H9 (cell line): ENCODE data around the gene KCNMA1. TPM values are rescaled to one million over a fixed set of nuclear protein-coding genes. Genes with fewer than 3 reads are reported as not detected.

ENCODE experiments used
- DNase-seq: peaks from one replicate; pipeline ENCODE4 v3.0.0-alpha.2; 2017
- H2AFZ ChIP-seq: one replicate; pipeline ENCODE4 v1.6.1; 2013; ENCODE audit warnings: mild to moderate bottlenecking, low read length, control low read depth, moderate library complexity
- H2AK5ac ChIP-seq: 2 replicates; pipeline ENCODE4 v1.6.1; 2013; ENCODE audit warnings: low read length, control low read depth, mixed read lengths; ENCODE audit not compliant: insufficient read length
- H2BK120ac ChIP-seq: one replicate; pipeline ENCODE4 v1.6.1; 2013; ENCODE audit warnings: low read depth, mild to moderate bottlenecking, low read length, control low read depth, inconsistent platforms; ENCODE audit not compliant: poor library complexity, severe bottlenecking
- H2BK12ac ChIP-seq: 2 replicates; pipeline ENCODE4 v1.6.1; 2013; ENCODE audit warnings: low read length, control low read depth, mixed read lengths, low read depth; ENCODE audit not compliant: insufficient read length
- H2BK15ac ChIP-seq: 2 replicates; pipeline ENCODE4 v1.6.1; 2013; ENCODE audit warnings: low read depth, low read length, control low read depth
- H2BK20ac ChIP-seq: one replicate; pipeline ENCODE4 v1.6.1; 2013; ENCODE audit warnings: low read depth, mild to moderate bottlenecking, low read length, control low read depth, inconsistent platforms; ENCODE audit not compliant: poor library complexity, severe bottlenecking
- H2BK5ac ChIP-seq: 2 replicates; pipeline ENCODE4 v1.6.1; 2013; ENCODE audit warnings: low read length, control low read depth, mixed read lengths; ENCODE audit not compliant: insufficient read length
- H3K14ac ChIP-seq: 2 replicates; pipeline ENCODE4 v1.6.1; 2013; ENCODE audit warnings: low read length, control low read depth; ENCODE audit not compliant: insufficient read depth
- H3K18ac ChIP-seq: 2 replicates; pipeline ENCODE4 v1.6.1; 2013; ENCODE audit warnings: low read depth, mild to moderate bottlenecking, mixed read lengths, low read length, control low read depth; ENCODE audit not compliant: insufficient read length
- H3K23ac ChIP-seq: 2 replicates; pipeline ENCODE4 v1.6.1; 2013; ENCODE audit warnings: low read length, control low read depth, mixed read lengths, low read depth; ENCODE audit not compliant: insufficient read length
- H3K23me2 ChIP-seq: 2 replicates; pipeline ENCODE4 v1.6.1; 2013; ENCODE audit warnings: low read depth, mild to moderate bottlenecking, mixed read lengths, low read length, control low read depth; ENCODE audit not compliant: insufficient read length, poor library complexity, severe bottlenecking
- H3K27ac ChIP-seq: 2 replicates; pipeline ENCODE4 v1.5.1; 2013; ENCODE audit warnings: low read length, control low read depth, mixed read lengths, low read depth; ENCODE audit not compliant: insufficient read length
- H3K27me3 ChIP-seq: 2 replicates; pipeline ENCODE4 v1.6.1; 2013; ENCODE audit warnings: low read length, control low read depth, inconsistent platforms; ENCODE audit not compliant: insufficient read depth
- H3K4ac ChIP-seq: 2 replicates; pipeline ENCODE4 v1.6.1; 2013; ENCODE audit warnings: low read depth, mild to moderate bottlenecking, control low read depth, inconsistent platforms, low read length, moderate library complexity
- H3K4me1 ChIP-seq: 2 replicates; pipeline ENCODE4 v1.6.1; 2013; ENCODE audit warnings: low read length, control low read depth, inconsistent platforms; ENCODE audit not compliant: insufficient read depth
- H3K4me2 ChIP-seq: 2 replicates; pipeline ENCODE4 v1.6.1; 2013; ENCODE audit warnings: low read length, control low read depth, mixed read lengths; ENCODE audit not compliant: insufficient read length, insufficient read depth
- H3K56ac ChIP-seq: 2 replicates; pipeline ENCODE4 v1.6.1; 2013; ENCODE audit warnings: low read depth, mild to moderate bottlenecking, mixed read lengths, low read length, control low read depth; ENCODE audit not compliant: insufficient read length
- H3K79me1 ChIP-seq: 2 replicates; pipeline ENCODE4 v1.6.1; 2013; ENCODE audit warnings: low read depth, mild to moderate bottlenecking, moderate library complexity, low read length, control low read depth, inconsistent platforms; ENCODE audit not compliant: insufficient read depth, poor library complexity, severe bottlenecking
- H3K79me2 ChIP-seq: 2 replicates; pipeline ENCODE4 v1.6.1; 2013; ENCODE audit warnings: low read length, control low read depth, inconsistent platforms; ENCODE audit not compliant: insufficient read depth
- H3K9ac ChIP-seq: 2 replicates; pipeline ENCODE4 v1.6.1; 2013; ENCODE audit warnings: low read length, control low read depth, mixed read lengths; ENCODE audit not compliant: insufficient read length; ENCODE audit errors: extremely low read depth
- H3K9me3 ChIP-seq: one replicate; pipeline ENCODE4 v1.6.1; 2013; ENCODE audit warnings: low read depth, low read length, inconsistent platforms; ENCODE audit not compliant: control insufficient read depth
- H3T11ph ChIP-seq: one replicate; pipeline ENCODE4 v1.6.1; 2013; ENCODE audit warnings: mild to moderate bottlenecking, low read length, control low read depth, inconsistent platforms
- H4K20me1 ChIP-seq: one replicate; pipeline ENCODE4 v1.6.1; 2013; ENCODE audit not compliant: control insufficient read depth, insufficient read length, insufficient read depth
- H4K5ac ChIP-seq: 2 replicates; pipeline ENCODE4 v1.6.1; 2013; ENCODE audit warnings: low read depth, mild to moderate bottlenecking, mixed read lengths, low read length, control low read depth; ENCODE audit not compliant: insufficient read length
- H4K8ac ChIP-seq: replicated peaks from 2 replicates; pipeline ENCODE4 v1.6.1; 2013; ENCODE audit warnings: low read length, control low read depth, mixed read lengths, low read depth; ENCODE audit not compliant: insufficient read length
- H4K91ac ChIP-seq: 2 replicates; pipeline ENCODE4 v1.6.1; 2013; ENCODE audit warnings: low read depth, mild to moderate bottlenecking, moderate library complexity, mixed read lengths, low read length, control low read depth; ENCODE audit not compliant: insufficient read length
- H3K27ac Mint-ChIP-seq, 3 experiments: 2 replicates in 2 of 3; 3 replicates in 1 of 3; pipeline ENCODE4 v1.8.0; 2020 to 2021; ENCODE audit warnings: mixed read lengths in 3 of 3, mild to moderate bottlenecking in 1 of 3, moderate library complexity in 1 of 3
- H3K27me3 Mint-ChIP-seq: 2 replicates; pipeline ENCODE4 v1.8.0; 2021; ENCODE audit warnings: low read depth, mild to moderate bottlenecking, moderate library complexity, mixed read lengths
- H3K36me3 Mint-ChIP-seq, 3 experiments: 2 replicates in 2 of 3; 3 replicates in 1 of 3; pipeline ENCODE4 v1.8.0; 2020 to 2021; ENCODE audit warnings: low read depth in 3 of 3, mixed read lengths in 3 of 3; ENCODE audit not compliant: insufficient read depth in 1 of 3
- H3K4me1 Mint-ChIP-seq, 2 experiments: 2 replicates each; pipeline ENCODE4 v1.8.0; 2020; ENCODE audit warnings: mixed read lengths in 2 of 2
- H3K4me3 Mint-ChIP-seq, 2 experiments: 2 replicates in 1 of 2; 3 replicates in 1 of 2; pipeline ENCODE4 v1.8.0; 2020 to 2021; ENCODE audit warnings: mild to moderate bottlenecking in 2 of 2, mixed read lengths in 2 of 2, moderate library complexity in 1 of 2
- H3K9me3 Mint-ChIP-seq, 2 experiments: 2 replicates in 1 of 2; 3 replicates in 1 of 2; pipeline ENCODE4 v1.8.0; 2020; ENCODE audit warnings: mild to moderate bottlenecking in 2 of 2, mixed read lengths in 2 of 2, moderate library complexity in 1 of 2
- WGBS: extraction: QIAGEN DNeasy Blood & Tissue Kit; methylation state at CpG from one replicate; pipeline ENCODE4 v1.1.7; 2013; ENCODE audit warnings: missing lambda C conversion rate, low lambda C conversion rate, mixed read lengths; ENCODE audit not compliant: insufficient read length; ENCODE audit errors: extremely low coverage; 5-methylcytosine and 5-hydroxymethylcytosine counted together
- total RNA-seq: library from RNA; stranded (reverse); gene quantifications from 2 replicates; pipeline ENCODE4 v1.2.1, GENCODE V29; 2021
- TF ChIP-seq, protein P1 (sequence below): fragments of 200-600 bp; sonication (generic); conservative IDR thresholded peaks from 3 replicates; pipeline ENCODE4 v1.8.0; 2021; ENCODE audit warnings: antibody characterized with exemption, mild to moderate bottlenecking

KCNMA1 gene
- total RNA-seq, 1 experiment from 2014 or later, result 2.0 TPM

DNA sequence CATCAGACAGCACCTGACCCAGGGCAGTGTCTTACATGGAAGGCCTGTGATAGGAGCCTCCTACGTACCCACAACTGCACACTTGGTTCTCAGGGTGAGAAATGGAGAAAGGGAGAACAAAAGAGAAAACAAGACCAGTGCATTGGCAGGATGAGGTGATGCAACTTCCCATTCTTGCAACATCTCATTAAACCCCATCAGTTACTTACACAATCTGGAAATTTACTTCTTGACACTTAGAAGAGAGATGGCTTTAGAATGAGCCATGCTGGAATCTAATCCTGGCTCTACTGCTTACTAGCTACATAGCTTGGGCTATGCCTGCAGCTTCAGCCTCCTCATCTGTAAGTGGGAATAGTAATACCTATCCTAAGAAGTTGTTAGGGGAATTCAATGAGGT, 391.7 kb downstream of the KCNMA1 start:
- Histone ChIP-seq H4K20me1 (no peaks in the 10 kb centered on the region), H3K9ac (no peak overlapping the region), H3T11ph (no peak overlapping the region), H2AK5ac (no peak overlapping the region), H4K91ac (no peak overlapping the region), H4K5ac (no peak overlapping the region), H3K79me1 (no peaks in the 10 kb centered on the region), H2BK20ac (no peak overlapping the region), H3K9me3 (no peaks in the 10 kb centered on the region), H3K4me2 (no peak overlapping the region), H3K27ac (no peak overlapping the region), H3K4ac (no peak overlapping the region), H3K18ac (no peak overlapping the region), H2AFZ (no peak overlapping the region), H3K23ac (no peak overlapping the region), H3K23me2 (no peaks in the 10 kb centered on the region), H3K79me2 (no peaks in the 10 kb centered on the region), H3K14ac (no peak overlapping the region), H2BK5ac (no peak overlapping the region), H4K8ac (no peak overlapping the region), H2BK15ac (no peak overlapping the region), H2BK12ac (no peak overlapping the region), H2BK120ac (no peak overlapping the region), H3K4me1 (no peaks in the 10 kb centered on the region; the same call in 1 of the 2 replicates), H3K56ac (no peak overlapping the region), H3K27me3 (no peaks in the 10 kb centered on the region)
- TF ChIP-seq, protein P1, sequence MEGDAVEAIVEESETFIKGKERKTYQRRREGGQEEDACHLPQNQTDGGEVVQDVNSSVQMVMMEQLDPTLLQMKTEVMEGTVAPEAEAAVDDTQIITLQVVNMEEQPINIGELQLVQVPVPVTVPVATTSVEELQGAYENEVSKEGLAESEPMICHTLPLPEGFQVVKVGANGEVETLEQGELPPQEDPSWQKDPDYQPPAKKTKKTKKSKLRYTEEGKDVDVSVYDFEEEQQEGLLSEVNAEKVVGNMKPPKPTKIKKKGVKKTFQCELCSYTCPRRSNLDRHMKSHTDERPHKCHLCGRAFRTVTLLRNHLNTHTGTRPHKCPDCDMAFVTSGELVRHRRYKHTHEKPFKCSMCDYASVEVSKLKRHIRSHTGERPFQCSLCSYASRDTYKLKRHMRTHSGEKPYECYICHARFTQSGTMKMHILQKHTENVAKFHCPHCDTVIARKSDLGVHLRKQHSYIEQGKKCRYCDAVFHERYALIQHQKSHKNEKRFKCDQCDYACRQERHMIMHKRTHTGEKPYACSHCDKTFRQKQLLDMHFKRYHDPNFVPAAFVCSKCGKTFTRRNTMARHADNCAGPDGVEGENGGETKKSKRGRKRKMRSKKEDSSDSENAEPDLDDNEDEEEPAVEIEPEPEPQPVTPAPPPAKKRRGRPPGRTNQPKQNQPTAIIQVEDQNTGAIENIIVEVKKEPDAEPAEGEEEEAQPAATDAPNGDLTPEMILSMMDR, result no peak
- Mint-ChIP-seq H3K36me3 (no peaks in the 10 kb centered on the region), H3K4me3 (no peak overlapping the region), H3K4me1 (peaks cover 7 to 11% of the 10 kb centered on the region in 2 experiments), H3K27me3 (no peaks in the 10 kb centered on the region; the same call in 1 of the 2 replicates), H3K9me3 (no peaks in the 10 kb centered on the region), H3K27ac (no peak overlapping the region; a peak in 1 of 7 replicates)
- DNase-seq, result no peak
- no CpG with 5 or more reads among the region's 1 CpG for WGBS
